ENCODE results near the gene TNFRSF9.

GRCh38 chr1:7943251-7943650 is 2.6 kb upstream of the TNFRSF9 start:
- TF ChIP-seq CTCF (IDR thresholded peaks at IDR 0.05; ENCODE audit: control extremely low read depth in 1 of 3, insufficient read depth in 1 of 3, low read depth in 1 of 3, low read length in 3 of 3), result no peak
- no peak for TF ChIP-seq POLR2A (IDR thresholded peaks at IDR 0.05; ENCODE audit: control extremely low read depth in 1 of 2, low read depth in 2 of 2, low read length in 2 of 2)
- no peak for TF ChIP-seq JUND (IDR thresholded peaks at IDR 0.05; ENCODE audit: low read length)
- TF ChIP-seq TCF12 (IDR thresholded peaks at IDR 0.05; ENCODE audit: low read depth, low read length), result no peak
- no peak for TF ChIP-seq GABPA (IDR thresholded peaks at IDR 0.05; ENCODE audit: borderline replicate concordance, insufficient read depth, low read length)
- no peak for TF ChIP-seq SIN3A (conservative IDR thresholded peaks at IDR 0.05 in 1 of 2, IDR thresholded peaks at IDR 0.05 in 1 of 2; ENCODE audit: low read depth in 1 of 2, low read length in 2 of 2)
- no peak for TF ChIP-seq CEBPB (IDR thresholded peaks at IDR 0.05; ENCODE audit: low read depth, low read length)
- TF ChIP-seq RBBP5 (IDR thresholded peaks at IDR 0.05; ENCODE audit: borderline replicate concordance, low read depth, low read length), result no peak
- no peak for TF ChIP-seq POLR2AphosphoS5 (IDR thresholded peaks at IDR 0.05; ENCODE audit: low read depth, low read length)
- TF ChIP-seq TAF1 (IDR thresholded peaks at IDR 0.05; ENCODE audit: low read depth, low read length), result no peak
- no peak for TF ChIP-seq SRF (IDR thresholded peaks at IDR 0.05; ENCODE audit: low read depth, low read length)

Measured in H1 (cell line).